Transverse colon (tissue), 4 donors: ENCODE measurements around the gene TRIM22. TPM values are rescaled to one million over a fixed set of nuclear protein-coding genes. Genes with fewer than 3 reads are reported as not detected.
"Not testable (repeated sequence)": the region's sequence is repeated elsewhere in the genome, so short reads cannot be mapped to it uniquely, and the experiment has no call there.

ENCODE experiments used
- DNase-seq: peaks from one replicate; pipeline ENCODE4 v3.0.0-alpha.2; 2019
- H3K27ac ChIP-seq, 4 donors: fragments of 200-600 bp; sonication (generic); 2 replicates each; pipeline ENCODE4 v1.5.1; 2016 to 2018; ENCODE audit warnings: inconsistent platforms in 4 of 4
- H3K27me3 ChIP-seq: fragments of 200-600 bp; sonication (generic); 2 replicates; pipeline ENCODE4 v1.5.1; 2017; ENCODE audit warnings: inconsistent platforms
- H3K36me3 ChIP-seq, 4 donors: fragments of 200-600 bp; sonication (generic); 2 replicates each; pipeline ENCODE4 v1.5.1; 2017 to 2019; ENCODE audit warnings: inconsistent platforms in 4 of 4
- H3K4me1 ChIP-seq, 4 donors: fragments of 200-600 bp; sonication (generic); 2 replicates each; pipeline ENCODE4 v1.5.1; 2017 to 2020; ENCODE audit warnings: inconsistent platforms in 4 of 4
- H3K4me3 ChIP-seq, 4 donors: fragments of 200-600 bp; sonication (generic); 1 replicate in 1 of 4; 2 replicates in 3 of 4; pipeline versions ENCODE4 v1.5.1 to v1.6.1; 2017 to 2019; ENCODE audit warnings: inconsistent platforms in 4 of 4
- H3K9me3 ChIP-seq, 2 donors: fragments of 200-600 bp; sonication (generic); 2 replicates each; pipeline ENCODE4 v1.5.1; 2017 to 2019; ENCODE audit warnings: inconsistent platforms in 2 of 2
- EP300 ChIP-seq: sonication (generic); formaldehyde crosslinking; IDR thresholded peaks from one replicate; pipeline ENCODE4 v1.6.1; 2017; ENCODE audit warnings: antibody characterized with exemption, low read depth
- POLR2A ChIP-seq: fragments of 450-650 bp; IDR thresholded peaks from one replicate; pipeline ENCODE4 v1.6.1; 2016; ENCODE audit warnings: antibody characterized with exemption, mild to moderate bottlenecking, moderate library complexity
- POLR2AphosphoS5 ChIP-seq, 3 donors: sonication (generic); formaldehyde crosslinking; IDR thresholded peaks; one replicate each; pipeline ENCODE4 v1.6.1; 2016; ENCODE audit warnings: antibody characterized with exemption in 3 of 3
- WGBS, 2 donors: methylation state at CpG; one replicate each; pipeline ENCODE4 v1.1.5; 2018; ENCODE audit warnings: low coverage in 1 of 2; 5-methylcytosine and 5-hydroxymethylcytosine counted together
- in situ Hi-C, 4 donors: fragments of 200-750 bp; cut with MboI; loops; one replicate each; pipeline versions ENCODE4 v1.15.0 to v1.15.1; 2017; ENCODE audit warnings: low sequenced_read_pairs in 3 of 4, low pct_ligation_motif_present in 1 of 4, low pct_unique_long_range_greater_than_20kb in 1 of 4
- intact Hi-C: fragments of 100-400 bp; cut with DNase I; formaldehyde crosslinking; loops from one replicate; pipeline ENCODE4 v1.15.1; 2023; ENCODE audit warnings: low total_unique reads
- total RNA-seq, 4 donors: library from RNA; depleted of rRNA; stranded (reverse); fragments of >200 nt; gene quantifications; one replicate each; pipeline ENCODE4 v1.1.0, GENCODE V29; 2016
- TF ChIP-seq, protein P1 (sequence below), 5 experiments: fragments of 200-600 bp in 3 of 5; fragments of 450-650 bp in 2 of 5; sonication (generic) in 3 of 5; IDR thresholded peaks; 1 replicate in 2 of 5; 2 replicates in 3 of 5; pipeline ENCODE4 v1.5.1; 2016 to 2017; ENCODE audit warnings: antibody characterized with exemption in 5 of 5, inconsistent platforms in 3 of 5, mild to moderate bottlenecking in 2 of 5, moderate library complexity in 1 of 5

Gene TRIM22
- total RNA-seq, 4 donors from 2014 or later, result 3.2 to 35.2 (median 21.4) TPM

DNA sequence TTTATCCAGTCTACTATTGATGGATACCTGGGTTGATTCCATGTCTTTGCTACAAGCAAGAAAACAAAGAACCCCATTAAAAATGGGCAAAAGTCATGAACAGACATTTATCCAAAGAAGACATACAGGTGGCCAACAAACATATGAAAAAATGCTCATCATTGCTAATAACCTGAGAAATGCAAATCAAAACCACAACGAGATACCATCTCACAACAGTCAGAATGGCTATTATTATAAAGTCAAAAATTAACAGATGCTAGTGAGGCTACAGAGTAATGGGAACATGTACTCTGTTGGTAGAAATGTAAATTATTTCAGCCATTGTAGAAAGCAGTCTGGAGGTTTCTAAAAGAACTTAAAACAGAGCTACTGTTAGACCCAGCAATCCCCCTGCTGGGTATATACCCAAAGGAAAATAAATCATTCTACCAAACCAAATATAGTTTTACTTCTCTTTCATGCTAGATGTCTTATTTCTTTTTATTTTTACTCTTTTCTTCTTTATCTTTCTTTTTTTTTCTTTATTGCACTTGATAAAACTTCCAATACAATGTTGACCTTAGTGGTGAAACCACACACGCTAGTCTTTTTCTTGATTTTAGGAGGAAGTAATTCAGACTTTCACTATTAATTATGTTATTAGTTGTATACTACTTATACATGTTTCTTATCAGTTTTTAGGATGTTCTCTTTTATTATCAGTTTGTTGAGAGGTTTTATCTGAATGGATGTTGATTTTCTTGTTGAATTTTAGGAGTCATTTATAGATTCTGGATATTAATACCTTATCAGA lies 14.3 kb downstream of the TRIM22 start:
- H3K4me3 ChIP-seq, result no peak overlapping the region
- TF ChIP-seq POLR2AphosphoS5 (IDR thresholded peaks at IDR 0.05) (no peak), POLR2A (no peak), EP300 (no peak)
- TF ChIP-seq, protein P1, sequence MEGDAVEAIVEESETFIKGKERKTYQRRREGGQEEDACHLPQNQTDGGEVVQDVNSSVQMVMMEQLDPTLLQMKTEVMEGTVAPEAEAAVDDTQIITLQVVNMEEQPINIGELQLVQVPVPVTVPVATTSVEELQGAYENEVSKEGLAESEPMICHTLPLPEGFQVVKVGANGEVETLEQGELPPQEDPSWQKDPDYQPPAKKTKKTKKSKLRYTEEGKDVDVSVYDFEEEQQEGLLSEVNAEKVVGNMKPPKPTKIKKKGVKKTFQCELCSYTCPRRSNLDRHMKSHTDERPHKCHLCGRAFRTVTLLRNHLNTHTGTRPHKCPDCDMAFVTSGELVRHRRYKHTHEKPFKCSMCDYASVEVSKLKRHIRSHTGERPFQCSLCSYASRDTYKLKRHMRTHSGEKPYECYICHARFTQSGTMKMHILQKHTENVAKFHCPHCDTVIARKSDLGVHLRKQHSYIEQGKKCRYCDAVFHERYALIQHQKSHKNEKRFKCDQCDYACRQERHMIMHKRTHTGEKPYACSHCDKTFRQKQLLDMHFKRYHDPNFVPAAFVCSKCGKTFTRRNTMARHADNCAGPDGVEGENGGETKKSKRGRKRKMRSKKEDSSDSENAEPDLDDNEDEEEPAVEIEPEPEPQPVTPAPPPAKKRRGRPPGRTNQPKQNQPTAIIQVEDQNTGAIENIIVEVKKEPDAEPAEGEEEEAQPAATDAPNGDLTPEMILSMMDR (IDR thresholded peaks at IDR 0.05), result no peak
- no peaks in the 10 kb centered on the region for H3K9me3 ChIP-seq
- 61 to 76% methylated on average over 2 of the region's 2 CpGs for WGBS, 2 donors
- peaks cover 0 to 20% (median 5%) of the 10 kb centered on the region in 4 donors for H3K36me3 ChIP-seq
- intact Hi-C loops (loop anchor here (5.0 kb wide), 1 partner anchor 952 kb away; no protein-coding TSS in a partner anchor), in situ Hi-C loops (no loop called here)
- no peak overlapping the region for H3K27ac ChIP-seq
- H3K27me3 ChIP-seq, result no peaks in the 10 kb centered on the region
- no peak for DNase-seq
- H3K4me1 ChIP-seq, result no peaks in the 10 kb centered on the region

DNA sequence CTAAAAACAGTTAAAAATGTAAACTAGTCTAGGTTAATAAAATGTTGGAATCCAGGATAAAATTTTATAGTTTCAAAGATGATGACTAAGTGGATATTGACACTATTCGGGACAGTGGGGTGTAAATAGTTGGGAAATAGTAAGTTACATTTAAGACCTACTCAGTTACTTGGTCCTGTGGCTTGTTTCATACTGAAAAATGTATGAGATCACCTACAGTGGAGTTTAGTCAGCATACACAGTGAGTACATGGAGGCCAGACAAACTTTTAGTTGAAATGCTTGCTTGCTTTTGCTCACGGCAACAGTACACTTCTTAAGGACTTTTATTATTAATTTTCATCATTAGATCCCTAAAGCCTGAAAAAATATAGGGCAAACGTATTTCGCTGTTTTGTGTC lies 16.1 kb downstream of the TRIM22 start:
- DNase-seq, result no peak
- TF ChIP-seq, protein P1 (IDR thresholded peaks at IDR 0.05), result no peak
- no peak for TF ChIP-seq EP300
- no peak for TF ChIP-seq POLR2AphosphoS5 (IDR thresholded peaks at IDR 0.05)
- no peak for TF ChIP-seq POLR2A
- intact Hi-C loops, result no loop called here
- H3K27me3 ChIP-seq, result no peaks in the 10 kb centered on the region
- no peak overlapping the region for H3K27ac ChIP-seq
- no peaks in the 10 kb centered on the region for H3K9me3 ChIP-seq
- no peaks in the 10 kb centered on the region for H3K4me1 ChIP-seq
- peaks cover 0 to 20% (median 5%) of the 10 kb centered on the region in 4 donors for H3K36me3 ChIP-seq
- H3K4me3 ChIP-seq, result no peak overlapping the region
- 90 to 96% methylated on average over 4 of the region's 4 CpGs for WGBS, 2 donors
- in situ Hi-C loops, result no loop called here

DNA sequence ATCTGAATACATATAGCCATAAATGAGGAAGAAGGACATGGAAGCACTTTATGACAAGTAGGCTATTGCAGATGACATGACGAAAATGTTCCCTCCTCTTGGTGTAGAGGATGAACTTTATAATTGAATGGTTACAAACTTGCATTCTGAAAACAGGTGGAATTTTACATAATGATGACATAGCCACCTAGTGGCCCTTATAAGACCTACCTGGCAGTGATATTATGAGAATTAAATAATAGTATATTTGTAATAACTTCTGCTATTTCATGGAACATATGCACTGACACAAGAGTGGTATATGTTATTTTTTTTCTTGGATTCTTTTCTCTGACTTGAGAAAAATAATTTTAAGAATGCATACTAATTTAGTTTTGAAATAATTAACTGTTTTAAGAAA lies 22.9 kb downstream of the TRIM22 start:
- in situ Hi-C loops, result no loop called here
- no peak overlapping the region for H3K4me3 ChIP-seq
- H3K4me1 ChIP-seq, result no peaks in the 10 kb centered on the region
- intact Hi-C loops, result no loop called here
- TF ChIP-seq POLR2AphosphoS5 (IDR thresholded peaks at IDR 0.05) (no peak), EP300 (no peak), POLR2A (no peak)
- TF ChIP-seq, protein P1 (IDR thresholded peaks at IDR 0.05), result peak; percentile 33 to 47 (median 43)
- H3K36me3 ChIP-seq, result peaks cover 0 to 8% (median 0%) of the 10 kb centered on the region in 4 donors
- WGBS, 2 donors, result 11 to 44% methylated on average over 1 of the region's 1 CpG
- H3K27me3 ChIP-seq, result no peaks in the 10 kb centered on the region
- H3K9me3 ChIP-seq, result no peaks in the 10 kb centered on the region
- no peak for DNase-seq
- no peak overlapping the region for H3K27ac ChIP-seq

DNA sequence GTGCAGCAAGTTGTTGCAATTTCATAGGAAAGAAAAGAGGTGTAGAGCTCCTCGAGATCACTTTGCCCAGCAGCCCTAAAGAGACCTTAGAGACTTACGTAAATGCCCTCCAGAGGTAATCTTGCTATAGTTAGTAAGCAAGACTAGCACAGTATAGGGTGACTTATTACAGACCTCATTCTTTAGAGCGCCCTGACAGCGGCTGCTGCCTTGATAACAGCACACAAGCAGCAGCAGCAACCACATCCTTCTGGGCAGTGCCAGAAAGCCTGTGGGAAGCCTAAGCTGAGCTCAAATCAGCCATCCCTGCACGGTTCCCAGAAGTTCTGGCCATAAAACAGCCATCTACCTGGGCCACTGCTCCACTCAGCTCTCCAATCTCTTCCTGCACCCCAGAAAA lies 24.1 kb downstream of the TRIM22 start:
- Histone ChIP-seq H3K4me3 (no peak overlapping the region), H3K36me3 (peaks cover 0 to 2% (median 0%) of the 10 kb centered on the region in 4 donors), H3K4me1 (no peaks in the 10 kb centered on the region), H3K27ac (no peak overlapping the region), H3K27me3 (no peaks in the 10 kb centered on the region), H3K9me3 (no peaks in the 10 kb centered on the region)
- intact Hi-C loops, result no loop called here
- no peak for TF ChIP-seq POLR2AphosphoS5 (IDR thresholded peaks at IDR 0.05)
- no peak for TF ChIP-seq EP300
- TF ChIP-seq POLR2A, result no peak
- no peak for DNase-seq
- in situ Hi-C loops, result no loop called here
- 60 to 78% methylated on average over 1 to 5 of the region's 5 CpGs for WGBS, 2 donors

DNA sequence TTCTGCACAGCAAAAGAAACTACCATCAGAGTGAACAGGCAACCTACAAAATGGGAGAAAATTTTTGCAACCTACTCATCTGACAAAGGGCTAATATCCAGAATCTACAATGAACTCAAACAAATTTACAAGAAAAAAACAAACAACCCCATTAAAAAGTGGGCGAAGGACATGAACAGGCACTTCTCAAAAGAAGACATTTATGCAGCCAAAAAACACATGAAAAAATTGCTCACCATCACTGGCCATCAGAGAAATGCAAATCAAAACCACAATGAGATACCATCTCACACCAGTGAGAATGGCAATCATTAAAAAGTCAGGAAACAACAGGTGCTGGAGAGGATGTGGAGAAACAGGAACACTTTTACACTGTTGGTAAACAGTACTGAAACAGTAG lies 26.9 kb downstream of the TRIM22 start:
- intact Hi-C loops, in situ Hi-C loops: not testable (repeated sequence)
- 92% methylated on average over 1 of the region's 1 CpG; no CpG with 5 or more reads in 1 of the 2 donors for WGBS, 2 donors

More for the DNA sequence above, 26.9 kb downstream of the TRIM22 start:
- H3K9me3 ChIP-seq, H3K4me1 ChIP-seq, DNase-seq, H3K36me3 ChIP-seq, H3K27me3 ChIP-seq, H3K27ac ChIP-seq, H3K4me3 ChIP-seq: not testable (repeated sequence)
